GM19351 (cell line): Measurements from ENCODE around the gene SP2.

Experiments
- ATAC-seq: cut with Tn5 transposase; IDR thresholded peaks from one replicate; pipeline ENCODE4 v1.9.1; 2021; ENCODE audit warnings: mild to moderate bottlenecking, moderate library complexity; ENCODE audit not compliant: unreplicated experiment

SP2 gene

GRCh38 chr17:47946929-47947397 lies 50.9 kb downstream of the SP2 start:
- ATAC-seq = peak; percentile 69

DNA sequence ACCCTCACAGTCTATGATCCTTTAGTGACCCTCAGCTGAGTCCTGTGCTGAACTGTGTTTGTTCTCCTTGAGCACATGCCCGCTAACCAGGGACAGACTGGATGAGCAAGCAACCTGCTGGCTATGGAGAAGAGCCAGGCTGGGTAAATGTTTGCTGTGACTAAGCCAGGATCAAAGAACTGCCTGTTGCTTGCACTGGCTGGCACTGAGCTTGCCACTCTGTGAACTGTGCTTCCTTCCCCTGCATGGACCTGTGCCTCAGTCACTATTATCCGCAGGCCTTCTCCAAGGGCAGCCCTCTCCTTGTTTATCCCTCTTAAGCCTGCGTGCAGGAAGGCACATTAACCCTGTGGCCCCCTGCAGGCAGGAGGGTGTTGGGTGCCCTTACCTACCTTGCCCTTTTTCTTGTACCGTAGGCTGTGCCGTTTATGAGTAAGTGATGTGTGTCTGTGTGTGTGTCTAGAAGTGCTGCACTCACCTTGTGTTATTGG lies 52.7 kb downstream of the SP2 start:
- ATAC-seq = no peak

DNA sequence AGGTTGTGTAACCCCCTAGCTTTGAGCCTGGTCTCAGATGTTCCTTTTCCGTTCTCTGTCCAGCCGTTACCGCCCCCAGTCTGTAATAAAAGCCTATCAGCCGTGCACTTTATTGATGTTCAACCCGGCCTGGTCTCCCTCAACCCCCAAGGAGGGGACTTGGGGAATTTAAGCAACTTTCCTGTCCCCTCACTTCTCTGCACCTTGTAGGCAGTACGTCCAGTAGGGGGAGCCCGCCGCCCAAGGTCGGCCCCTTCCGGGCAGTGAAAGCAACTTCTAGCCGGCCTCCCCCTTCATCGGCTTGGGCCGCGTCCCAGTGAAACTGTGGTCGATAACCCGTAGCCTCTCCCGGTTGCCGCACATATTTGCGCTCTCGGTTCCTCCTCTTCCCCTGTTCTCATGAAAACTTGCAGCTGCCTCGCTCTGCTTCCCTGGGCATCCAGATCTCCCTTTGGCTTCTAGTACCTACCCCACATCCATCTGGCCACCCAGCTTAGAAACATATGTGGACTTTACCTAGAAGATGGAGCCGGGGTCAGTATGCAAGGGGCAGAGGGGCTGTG lies 53.2 kb downstream of the SP2 start:
- ATAC-seq = peak; percentile 63

DNA sequence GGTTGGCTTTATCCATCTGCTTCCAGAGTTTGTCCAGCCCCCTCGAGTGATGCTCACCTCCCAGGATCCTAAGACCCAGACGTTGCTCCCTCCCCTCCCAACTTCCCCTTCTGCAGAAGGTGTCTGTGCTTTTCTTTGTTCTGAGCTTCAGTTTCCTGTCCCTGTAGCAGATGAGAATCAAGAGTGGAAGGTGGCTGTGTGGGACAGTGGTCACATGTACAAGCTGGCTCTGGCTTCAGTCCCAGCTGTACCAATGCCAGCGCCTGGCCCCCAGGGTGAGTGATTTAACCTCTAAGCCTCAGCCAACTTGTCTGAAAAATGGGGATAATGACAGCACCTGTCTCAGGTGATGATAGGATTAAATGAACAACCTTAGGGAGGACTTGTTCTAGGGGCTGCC lies 53.9 kb downstream of the SP2 start:
- ATAC-seq = no peak

DNA sequence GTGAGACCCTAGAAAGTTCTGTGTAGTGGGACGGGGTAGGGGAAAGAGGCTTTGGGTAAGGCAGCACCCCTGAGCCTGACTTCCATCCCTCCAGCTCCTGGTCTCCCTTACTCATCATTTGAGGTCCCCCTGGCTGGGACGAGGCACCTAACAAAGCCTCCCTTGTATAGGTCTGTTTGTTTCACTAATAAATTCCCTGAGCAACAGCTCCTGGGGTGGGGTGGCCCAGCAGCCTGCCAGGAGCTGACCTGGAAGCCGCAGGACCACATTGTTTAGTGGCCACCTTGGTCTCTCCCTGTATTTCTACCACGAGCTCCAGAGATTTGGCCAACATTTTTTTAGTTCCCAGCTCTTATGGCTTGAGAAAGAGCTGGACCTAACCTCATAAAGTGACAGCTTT lies 54.4 kb downstream of the SP2 start:
- no peak for ATAC-seq

GRCh38 chr17:47952171-47953021 lies 56.4 kb downstream of the SP2 start:
- no peak for ATAC-seq

GRCh38 chr17:47953909-47954308 lies 57.9 kb downstream of the SP2 start:
- ATAC-seq = no peak

DNA sequence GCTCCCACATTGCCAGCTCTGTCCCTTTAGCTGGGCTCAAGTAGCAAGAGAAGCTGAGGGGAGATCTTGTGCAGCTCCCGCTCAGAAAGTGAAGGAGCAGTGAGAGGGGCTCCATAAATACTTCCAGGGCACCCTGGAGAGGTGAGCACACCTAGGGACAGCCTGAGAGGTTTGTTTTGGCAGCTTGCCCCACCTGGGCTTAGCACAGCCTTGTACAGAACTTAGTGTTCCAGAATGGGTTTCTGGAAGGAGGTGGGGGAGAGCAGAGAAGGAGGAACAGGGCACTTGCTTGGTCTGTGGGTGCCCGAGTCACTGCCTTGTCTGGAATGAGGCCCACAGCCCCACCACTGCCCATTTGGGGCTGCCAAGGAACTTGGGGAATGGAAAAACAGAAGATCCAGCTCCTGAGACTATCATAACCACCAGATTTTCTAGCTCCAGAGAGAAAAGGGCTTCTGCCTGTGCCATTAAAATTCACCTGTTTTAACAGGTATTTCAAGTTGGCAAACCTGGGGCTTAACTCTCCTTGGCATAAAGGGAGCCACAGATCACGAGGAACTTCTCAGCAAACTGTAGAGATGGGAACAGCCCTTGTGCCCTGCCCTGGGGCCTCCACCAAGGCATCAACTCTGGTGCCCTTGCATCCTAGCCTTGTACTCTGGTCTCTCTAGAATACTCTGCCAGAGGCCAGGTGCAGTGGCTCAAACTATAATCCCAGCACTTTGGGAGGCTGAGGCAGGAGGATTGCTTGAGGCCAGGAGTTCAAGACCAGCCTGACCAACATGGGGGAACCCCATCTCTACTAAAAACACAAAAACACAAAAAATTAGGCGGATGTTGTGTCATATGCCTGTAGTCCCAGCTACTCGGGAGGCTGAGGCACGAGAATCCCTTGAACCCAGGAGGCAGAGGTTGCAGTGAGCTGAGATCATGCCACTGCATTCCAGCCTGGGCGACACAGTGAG lies 59.7 kb downstream of the SP2 start:
- ATAC-seq = no peak

DNA sequence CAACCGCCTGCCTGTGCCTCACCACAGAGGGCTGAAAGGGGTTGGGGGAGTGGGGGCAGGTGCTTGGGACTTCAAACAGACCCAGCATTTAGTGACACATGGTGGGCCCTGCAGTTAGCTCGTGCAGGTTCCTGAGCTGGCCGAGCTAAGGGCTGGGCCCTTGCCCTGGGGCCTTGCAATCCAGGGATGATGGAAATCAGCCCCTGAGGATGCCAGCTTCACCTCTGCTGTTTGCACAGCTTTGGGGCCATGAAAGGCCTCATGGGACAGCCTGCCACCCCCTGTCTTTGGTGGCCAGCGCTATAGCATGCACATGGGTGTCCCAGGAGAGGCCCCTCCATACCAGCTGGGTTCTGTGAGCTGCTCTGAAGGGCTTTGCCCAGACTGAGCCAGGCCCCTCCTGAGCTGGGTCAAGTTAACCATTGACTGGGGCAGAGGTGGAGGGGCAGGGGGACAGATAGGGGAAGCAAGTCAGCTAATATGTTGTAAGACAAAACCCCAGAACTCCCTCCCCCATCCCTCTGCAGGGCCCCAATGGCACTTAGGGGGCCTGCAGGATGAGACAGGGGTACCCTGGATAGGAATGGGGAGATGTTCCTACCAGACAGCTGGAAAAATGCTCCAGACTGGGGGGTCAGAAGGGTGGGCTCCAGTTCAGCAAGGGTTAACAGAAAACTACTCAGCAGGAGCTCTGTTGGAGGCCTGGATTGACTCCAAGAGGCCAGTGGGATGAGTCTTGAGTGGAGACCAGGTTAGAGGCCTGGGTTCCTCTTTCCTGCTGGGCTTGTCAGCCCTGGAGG lies 61.0 kb downstream of the SP2 start:
- no peak for ATAC-seq

- ATAC-seq = no peak
Observed at GRCh38 chr17:47957591-47958490, 61.8 kb downstream of the SP2 start, which contains the start of gene PRR15L. PRR15L (minus strand) TSS chr17:47957883; CDS start chr17:47953234, 4,649 bp downstream.

- ATAC-seq = no peak
Observed at GRCh38 chr17:47959825-47960655, 64.0 kb downstream of the SP2 start.

DNA sequence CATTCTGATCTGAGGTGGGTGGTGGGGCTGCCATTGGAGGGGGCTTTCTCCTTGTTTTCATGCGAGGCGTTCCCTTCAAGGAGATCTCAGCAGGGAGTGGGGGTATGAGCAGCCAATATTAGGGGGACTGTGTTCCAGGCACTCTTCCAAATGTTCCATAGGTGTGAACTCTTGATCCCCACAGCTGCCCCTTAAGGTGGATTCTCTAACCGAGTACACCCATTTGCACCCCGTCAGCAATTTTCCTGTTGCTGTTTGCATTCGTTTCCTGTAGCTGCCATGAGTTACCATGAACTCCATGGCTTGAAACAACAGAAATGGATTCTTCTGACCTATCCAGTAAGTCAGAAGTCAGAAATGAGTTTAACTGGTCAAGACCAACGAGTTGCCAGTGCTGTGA lies 65.4 kb downstream of the SP2 start:
- no peak for ATAC-seq

- no peak for ATAC-seq
Observed at GRCh38 chr17:47962901-47963300, 66.9 kb downstream of the SP2 start.

DNA sequence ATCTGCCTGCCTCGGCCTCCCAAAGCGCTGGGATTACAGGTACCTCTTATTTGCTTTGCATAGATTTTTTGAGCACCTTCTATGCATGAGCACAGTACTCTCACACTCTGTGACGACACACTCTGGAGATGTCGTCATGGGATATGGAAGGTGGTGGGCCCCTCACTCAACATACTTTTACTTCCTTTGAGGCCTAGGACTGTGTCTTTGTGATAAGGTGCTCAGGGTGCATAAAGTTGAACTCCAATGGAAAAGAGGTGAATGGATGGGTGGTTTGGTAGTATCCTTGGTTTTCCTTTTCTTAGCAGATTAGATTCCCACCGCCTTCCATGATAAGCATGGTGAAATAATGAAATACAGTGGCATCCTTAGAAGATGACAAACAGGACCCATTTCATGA lies 68.8 kb downstream of the SP2 start:
- no peak for ATAC-seq

- no peak for ATAC-seq
Observed at GRCh38 chr17:47966079-47966519, 70.1 kb downstream of the SP2 start.

DNA sequence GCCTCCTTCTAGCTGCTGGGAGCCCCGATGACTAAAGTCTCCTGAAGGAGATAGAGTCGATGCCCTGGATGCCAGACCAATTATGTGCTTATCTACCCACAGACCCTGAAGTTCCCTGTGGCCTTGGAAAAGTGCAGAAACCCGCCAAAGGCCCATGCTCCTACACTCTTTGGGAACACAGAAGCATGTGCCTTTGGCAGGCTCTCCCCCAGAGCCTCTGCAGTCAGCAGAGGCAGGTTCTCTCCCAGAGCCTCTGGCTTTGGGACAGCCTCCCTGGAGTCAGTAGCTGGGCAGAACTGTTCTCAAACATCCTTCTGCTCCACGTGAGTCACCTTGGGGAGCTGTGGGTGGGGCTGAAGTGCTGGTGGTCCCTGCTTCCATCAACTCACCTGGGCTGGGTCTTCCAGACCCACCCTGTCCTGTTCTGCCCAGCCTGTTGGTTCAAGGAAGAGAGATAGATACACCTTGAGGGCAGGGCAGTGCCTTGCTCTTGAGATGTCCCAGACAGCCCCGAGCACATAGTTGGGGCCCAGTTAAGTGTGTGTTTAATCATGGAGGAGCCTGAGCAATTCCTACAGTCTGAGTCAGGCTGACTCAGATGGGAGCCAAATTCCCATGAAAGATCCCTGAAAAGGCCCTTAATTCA lies 71.7 kb downstream of the SP2 start:
- no peak for ATAC-seq

DNA sequence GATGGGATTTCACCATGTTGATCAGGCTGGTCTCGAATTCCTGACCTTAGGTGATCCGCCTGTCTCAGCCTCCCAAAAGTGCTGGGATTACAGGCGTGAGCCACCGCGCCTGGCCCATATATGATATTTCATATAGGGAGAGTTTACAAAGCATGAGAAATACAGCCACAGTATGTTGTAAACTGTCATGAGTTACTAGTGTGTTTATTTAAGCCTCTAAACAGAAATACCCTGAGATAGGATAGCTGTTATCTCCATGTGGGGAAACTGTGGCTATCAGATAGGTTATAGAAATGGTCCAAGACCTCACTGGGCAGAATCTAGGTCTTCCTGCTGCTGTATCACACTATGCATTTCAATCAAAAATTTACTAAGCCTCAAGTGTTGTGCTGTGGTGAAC lies 72.8 kb downstream of the SP2 start:
- ATAC-seq = no peak
